ENCODE measurements around the gene FN1.

The FN1 gene

DNA sequence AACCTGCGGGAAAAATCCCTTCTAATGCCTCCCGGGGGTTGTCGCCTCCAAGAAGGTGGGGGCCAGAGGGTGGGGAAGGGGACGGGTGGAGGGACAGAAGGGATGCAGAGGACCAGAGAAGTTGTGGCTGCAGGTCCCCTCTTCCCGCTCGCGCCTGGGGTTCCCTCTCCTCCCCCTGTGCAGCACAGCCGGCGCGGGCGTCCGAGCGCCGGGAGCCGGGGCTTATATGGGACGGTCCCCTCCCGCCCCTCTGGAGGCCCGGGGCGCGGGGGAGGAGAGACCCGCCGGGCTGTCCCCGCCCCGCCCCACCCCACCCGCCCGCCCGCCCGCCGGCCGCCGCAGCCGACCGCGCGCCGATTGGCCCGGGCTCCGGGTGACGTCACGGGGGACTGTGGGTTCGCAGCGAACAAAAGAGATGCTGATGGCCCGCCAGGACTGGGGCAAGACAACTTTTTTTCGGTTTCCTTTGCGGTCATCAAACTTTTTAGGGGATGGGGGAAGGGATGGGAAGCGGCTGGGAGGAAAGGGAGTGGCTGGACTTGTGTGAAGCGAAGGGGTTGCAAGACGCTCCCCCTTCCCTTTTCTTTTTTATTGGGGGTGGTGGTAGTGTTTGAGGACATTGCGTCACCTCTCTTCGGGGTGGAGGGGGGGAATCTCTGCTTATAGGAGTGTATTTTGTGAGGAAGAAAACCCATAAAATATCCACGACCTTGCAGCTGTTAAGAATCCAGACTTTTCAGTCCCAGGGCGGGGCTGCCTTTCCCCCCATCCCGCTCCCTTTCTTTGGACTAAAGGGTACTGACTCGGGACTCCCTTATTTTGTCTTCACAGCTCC lies at the start of gene FN1:
FN1 (minus strand) TSS at position 199 of the 835 bp plus-strand sequence. CDS start 266 bp downstream, outside the sequence.
- DNase-seq (ENCODE audit: low read depth), result peak; percentile 25

DNA sequence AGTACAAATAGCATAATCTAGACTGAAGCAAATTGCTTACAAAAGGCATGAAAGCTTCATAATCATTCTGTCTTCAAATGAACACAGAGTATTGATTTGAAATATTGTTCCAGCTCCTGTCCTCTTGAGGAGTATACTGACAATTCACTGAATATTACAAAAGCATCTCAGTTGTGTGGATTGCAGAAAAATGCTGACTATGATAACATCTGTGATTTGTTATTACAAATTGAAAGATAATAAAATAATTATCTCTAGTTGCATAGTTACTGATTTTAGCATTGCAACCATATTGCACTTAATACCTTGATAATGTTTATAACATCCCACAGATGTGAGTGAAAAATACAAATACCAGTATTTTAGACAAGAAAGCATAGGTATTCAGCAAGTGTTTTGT lies 49.2 kb upstream of the FN1 start:
- no peak for DNase-seq (ENCODE audit: low read depth)

DNA sequence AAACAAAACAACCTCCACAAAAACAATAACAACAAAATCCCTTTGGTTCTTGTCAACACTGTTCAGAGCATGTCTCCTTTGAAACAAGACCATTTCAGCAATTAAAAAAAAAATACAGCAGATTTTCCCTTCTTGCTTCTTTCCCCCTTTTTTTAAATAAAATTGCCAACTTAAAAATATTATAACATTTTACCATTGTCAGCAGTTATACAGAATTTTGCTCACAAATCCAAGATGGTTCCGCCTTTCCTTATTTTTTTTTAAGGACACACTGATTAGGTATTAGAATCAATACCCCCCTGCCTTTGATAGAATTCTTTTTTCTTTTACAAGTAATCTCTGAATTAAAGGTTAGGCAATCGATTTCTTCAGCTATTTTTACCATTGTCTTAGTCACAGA lies 48.7 kb upstream of the FN1 start:
- no peak for DNase-seq (ENCODE audit: low read depth)

DNA sequence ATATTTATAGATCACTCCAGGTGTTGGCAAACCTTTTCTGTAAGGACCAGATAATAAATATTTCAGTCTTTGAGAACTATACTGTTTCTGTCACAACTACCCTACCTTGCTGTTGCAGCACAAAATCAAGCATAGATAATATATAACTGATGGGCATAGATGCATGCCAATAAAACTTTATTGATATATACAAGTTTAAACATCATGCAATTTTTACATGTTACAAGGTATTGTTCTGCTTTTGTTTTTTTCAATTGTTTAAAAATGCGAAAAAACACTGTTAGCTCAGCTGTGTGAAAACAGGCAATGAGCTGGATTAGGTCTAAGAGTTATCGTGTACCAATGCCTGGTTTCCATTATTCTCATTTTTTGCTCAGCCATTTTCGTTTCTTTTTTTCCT lies 47.6 kb upstream of the FN1 start:
- no peak for DNase-seq (ENCODE audit: low read depth)

DNA sequence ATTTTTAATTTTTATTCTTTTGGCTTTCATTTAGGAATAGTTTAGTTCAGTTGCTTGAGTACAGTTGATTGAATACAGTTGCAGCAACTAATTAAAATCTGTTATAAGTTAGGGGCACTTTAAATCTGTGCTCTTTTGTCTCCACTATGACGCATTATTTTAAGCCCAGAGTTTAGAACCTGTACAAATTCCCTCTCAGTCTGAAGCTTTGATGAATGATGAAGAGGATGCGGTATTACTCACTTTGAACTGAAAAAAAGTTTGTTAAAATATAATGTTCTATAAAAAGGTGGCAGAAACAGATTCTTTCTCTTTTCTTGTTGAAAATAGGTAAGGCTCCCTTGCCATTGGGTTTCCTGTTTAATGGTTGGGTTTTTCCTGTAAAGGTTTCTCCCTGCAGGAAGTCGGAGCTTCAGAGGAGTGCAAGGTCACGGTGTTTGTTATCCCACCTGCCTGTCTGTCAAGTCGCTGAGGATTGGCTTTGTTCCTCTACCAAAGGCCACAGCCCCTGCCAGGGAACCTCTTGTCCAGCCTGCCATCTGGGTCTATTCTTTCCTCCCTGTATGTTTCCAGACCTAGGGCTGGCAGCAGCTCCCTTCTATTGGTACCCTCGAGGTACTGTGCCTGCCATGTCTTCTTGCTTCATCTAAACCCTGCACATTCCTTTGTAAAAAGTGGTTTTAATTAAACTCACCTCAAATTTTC lies 43.8 kb upstream of the FN1 start:
- no peak for DNase-seq (ENCODE audit: low read depth)

DNA sequence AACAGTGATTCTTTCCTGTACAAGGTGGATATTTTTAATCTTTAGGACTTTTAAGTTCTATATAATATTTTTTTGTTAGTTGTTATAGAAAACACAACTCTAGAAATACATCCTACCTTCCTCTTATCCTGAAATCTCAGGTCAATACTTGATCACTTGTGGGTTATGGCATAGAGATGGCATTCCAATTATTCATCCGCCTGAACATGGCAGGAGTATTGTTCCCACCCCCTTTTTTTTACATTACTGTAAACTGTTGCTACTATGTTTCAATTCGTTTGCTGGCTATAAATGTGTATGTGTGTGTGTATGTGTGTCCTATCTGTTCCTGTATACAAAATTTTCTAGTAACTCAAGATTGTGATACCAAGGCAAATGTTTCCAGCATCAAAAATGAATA lies 43.3 kb upstream of the FN1 start:
- DNase-seq (ENCODE audit: low read depth), result no peak

DNA sequence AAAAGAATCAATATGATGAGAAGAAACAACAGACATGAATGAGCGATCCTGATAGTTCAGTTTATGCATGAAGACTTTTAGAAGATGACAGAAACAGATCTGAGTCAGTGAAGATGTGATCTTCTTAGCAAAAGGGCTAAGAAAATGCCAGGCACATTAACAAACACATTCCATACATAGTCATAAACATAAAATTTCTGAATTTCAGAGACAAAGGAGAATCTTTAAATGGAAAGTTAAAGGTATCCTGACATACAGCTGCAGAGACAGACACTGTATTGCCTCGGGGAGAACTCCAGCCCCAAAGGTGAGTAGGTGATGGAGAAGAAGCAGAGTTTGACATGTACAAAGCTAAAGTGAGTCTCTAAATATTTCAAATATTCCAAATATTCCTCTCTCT lies 40.6 kb upstream of the FN1 start:
- DNase-seq (ENCODE audit: low read depth), result no peak

DNA sequence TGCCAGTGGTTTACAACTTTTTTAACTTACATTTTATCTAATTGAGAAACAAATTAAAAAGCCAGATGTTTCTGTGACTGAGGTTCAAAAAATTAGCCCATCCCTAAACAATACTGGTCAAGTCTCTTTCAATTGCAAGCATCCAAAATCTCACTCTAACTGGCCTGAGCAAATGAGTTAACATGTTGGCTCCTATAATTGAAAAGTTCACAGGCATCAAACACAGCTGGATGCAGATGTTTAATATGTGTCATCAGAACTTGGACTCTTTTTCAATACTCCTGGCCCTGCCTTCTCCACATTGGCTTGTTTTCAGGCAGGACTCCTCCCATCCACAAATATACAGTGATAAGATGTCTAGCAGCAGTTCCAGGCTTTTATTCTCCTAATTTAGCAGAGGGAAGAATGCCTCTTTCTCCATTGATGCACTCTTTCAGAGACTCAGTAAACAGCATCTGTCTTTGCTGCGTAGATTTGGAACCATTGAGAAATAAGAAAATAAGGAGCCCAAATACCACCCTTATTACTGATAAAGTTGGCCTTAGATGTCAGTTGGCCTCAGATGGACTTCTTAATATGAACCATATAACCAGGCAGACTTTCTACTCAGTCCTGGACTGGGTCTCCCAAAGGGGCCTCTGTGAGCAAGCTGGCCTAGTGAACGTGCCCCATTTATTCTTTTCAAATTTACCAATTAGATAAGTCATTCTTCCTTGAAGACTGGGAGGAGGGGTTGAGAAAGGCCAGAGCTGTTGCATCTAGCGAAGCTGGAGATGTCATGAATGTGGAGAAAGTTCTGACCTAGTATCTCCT lies 30.4 kb upstream of the FN1 start:
- DNase-seq (ENCODE audit: low read depth), result no peak

DNA sequence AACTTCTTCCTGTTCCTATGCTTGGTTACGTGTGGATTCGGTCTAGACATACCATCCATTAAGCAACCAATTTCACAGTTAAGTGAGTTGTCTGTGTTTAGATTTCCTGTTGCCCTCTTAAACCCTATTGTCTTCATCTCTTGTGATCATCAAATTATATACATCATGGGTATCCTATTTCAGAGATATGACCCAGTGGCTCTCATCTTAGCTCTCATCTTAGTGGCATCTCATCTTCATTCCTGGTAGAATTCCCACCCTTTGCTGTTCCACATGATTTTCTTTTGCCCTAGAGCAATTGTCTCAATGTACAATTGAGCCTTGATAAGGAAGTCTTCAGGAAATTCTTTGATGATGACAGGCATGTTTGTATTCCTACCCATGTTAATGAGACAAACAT lies 29.4 kb upstream of the FN1 start:
- no peak for DNase-seq (ENCODE audit: low read depth)

DNA sequence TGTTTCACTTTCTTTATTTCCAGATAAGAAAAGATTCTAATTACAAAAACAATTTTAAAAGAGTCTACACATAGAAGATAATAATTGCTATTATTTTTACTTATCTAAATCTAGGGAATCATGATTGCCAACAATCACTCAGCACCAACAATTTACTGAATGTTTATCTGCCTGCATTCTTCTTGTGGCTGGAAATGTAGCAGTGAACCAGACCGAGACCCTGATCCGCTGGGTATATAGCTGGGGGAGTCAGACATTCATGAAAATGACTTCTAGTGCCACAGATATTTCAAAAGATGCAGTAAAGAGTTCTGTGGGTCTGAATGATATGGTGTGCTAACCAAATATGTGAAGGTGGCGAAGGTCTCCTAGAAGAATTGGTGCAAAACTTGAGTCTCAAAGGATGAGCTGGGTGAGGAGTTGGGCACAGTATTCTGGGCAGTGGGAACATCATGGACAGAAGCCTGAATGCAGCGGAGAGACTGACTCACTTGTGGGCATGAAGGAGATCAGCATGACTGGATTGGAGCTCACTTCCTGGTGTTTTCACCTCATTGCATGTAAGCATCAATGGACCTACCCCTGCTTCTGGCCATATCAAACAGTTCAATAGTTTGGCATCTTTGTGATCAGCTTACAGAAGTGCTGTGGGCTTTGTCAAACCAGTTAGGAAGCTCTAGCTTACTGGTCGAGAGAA lies 26.1 kb upstream of the FN1 start:
- DNase-seq (ENCODE audit: low read depth), result no peak

DNA sequence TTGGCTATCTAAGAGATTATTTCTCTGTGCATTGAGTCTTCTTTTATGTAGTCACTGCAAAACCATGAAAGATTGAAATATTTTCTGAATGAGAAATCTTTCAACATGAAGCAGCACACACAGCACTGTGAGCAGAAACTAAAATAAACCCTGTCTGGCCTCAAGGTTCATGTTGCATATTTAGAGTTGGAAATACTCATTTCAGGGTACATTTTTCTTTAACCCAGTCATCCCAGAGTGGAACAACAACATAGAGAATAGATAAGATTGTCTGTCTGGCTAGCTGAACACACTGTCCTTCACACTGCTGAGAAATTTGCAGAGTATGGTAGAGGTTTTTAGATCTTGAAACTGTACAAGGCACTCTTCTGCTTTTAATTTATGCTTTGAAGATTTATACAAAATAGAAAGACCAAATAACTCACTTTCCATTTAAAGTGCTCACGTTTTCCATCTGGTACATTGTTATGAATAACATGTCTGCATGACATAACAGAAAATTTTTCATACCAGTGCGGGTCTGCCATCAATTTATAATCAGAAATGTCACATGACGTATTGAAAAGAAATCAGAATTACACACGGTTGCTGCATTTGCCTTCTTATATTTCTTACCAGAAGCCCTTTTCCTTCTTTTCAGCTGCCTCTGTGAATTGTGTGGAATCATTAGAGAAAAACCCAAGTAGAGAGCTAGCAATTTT lies 25.0 kb upstream of the FN1 start:
- no peak for DNase-seq (ENCODE audit: low read depth)

DNA sequence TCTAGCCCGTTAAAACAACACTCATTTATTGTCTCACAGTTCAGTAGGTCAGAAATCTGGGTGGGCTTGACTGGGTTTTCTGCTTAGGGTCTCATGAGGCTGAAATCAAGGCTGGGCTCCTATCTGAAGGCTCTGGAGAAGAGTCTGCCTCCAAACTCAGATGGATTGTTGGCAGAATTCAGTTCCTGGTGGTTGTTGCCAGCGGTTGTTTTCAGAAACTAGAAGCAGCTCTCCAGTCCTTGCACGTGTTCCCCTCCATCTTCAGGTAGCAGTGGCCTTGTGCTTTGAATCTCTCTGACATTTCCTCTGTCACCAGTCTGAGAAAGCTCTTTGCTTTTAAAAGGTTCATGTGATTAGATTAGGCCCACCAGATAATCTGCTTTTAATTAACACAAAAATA lies 20.1 kb upstream of the FN1 start:
- DNase-seq (ENCODE audit: low read depth), result no peak

DNA sequence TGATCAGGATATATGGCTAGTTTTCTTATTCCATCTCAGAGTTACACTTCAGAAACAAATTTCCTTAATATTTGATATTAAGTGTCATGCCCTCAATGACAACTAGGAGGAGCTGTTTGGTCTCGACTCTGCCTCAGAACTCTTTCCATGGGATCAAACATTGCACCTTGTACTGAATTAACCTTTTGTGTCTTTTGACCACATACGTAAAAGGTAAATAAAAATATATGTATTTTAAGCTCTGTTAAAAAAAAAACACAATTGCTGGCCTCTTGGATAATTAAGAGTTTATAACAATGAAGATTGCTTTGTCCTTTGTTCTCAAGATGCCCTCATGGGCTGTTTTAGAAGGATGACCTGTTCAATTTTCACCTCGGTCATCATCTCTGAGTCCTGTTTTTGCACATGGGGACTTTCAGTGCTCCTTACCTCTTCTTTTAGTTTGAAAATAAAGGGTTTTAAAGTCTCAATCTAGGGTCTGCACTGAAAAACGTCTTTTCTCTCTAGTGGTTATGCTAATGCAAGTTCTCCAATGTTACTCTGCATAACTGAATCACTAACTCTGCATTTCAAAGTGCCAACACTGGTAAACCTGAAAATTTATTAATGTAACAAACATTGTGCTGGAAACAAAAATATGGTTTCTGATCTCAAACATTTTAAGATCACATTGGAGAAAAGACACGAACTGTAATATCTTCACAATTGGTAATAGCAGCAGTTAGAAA lies 18.8 kb upstream of the FN1 start:
- DNase-seq (ENCODE audit: low read depth), result no peak

DNA sequence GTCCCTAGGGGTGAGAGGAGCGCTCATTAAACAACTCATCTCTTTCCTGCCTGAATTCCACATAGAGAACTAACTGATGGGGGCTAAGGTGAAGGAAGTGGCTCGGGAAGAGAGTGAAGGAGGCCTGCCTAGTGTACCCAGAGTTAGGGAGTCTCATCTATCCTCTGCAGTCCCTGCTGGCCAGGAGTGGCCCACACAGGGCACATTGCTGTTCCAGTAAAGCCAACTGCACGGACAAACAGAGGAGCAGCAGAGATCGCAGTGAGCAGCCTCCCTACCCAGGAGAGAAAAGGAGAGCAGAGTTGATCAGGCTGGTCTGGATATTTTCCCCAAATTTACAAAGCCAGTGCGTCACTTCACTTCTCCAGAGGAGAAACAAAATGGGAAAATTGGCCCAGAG lies 16.9 kb upstream of the FN1 start:
- no peak for DNase-seq (ENCODE audit: low read depth)

DNA sequence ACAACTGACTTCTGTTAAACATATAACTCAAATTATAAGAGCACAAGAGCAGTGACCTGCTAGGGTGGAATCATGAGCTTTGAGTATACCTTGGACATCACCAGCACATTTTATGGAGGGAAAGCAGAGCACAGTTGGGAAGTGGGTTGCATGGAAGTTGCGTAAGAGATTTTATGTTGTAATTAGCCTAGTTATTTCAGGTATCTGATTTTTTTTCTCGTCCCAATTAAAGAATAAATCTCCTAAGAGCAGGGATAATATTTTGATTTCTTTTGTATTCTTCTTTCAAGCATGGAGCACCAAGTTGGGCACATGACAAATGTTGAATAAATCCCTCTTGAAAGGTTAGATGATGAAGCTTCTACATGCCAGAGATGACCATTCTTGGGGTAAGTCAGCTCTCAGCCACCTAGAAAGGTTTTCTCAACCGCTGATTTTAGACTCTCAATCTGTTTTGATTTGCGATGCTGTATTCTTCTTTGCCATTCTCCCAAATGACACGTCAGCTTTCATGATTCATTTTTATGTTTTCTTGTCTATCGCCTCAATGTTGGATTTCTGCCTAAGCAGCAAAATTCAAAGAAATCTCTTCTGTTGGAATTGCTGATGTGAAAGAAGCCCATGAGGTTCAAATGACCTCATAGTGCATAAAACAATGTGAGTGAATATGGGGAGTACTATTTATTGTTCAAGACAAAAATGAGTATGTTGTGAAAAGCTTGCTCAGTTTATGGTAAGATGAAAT lies 15.3 kb upstream of the FN1 start:
- no peak for DNase-seq (ENCODE audit: low read depth)

DNA sequence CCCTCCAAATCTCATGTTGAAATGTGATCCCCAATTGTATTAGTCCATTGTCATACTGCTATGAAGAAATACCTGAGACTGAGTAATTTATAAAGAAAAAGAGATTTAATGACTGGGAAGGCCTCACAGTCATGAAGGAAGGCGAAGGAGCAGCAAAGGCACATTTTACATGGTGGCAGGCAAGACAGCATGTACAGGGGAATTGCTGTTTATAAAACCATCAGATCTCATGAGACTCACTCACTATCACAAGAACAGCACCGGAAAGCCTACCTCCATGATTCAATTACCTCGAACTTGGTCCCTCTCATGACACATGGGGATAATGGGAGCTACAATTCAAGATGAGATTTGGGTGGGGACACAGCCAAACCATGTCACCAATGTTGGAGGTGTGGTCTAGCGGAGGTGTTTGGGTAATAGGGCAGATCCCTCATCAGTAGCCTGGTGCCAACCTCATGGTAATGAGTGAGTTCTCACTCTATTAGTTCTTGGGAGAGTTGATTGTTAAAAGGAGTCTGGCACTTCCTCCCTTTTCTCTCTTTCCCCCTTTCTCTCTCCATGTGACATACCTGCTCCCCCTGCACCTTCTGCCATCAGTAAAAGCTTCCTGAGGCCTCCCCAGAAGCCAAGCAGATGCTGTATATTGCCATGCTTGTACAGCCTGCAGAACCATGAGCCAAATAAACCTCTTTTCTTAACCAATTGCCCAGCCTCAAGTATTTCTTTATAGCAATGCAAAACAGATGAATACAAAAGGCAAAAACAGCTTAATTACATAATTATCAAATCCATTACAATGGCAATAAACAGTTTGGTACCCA lies 14.5 kb upstream of the FN1 start:
- no peak for DNase-seq (ENCODE audit: low read depth)

DNA sequence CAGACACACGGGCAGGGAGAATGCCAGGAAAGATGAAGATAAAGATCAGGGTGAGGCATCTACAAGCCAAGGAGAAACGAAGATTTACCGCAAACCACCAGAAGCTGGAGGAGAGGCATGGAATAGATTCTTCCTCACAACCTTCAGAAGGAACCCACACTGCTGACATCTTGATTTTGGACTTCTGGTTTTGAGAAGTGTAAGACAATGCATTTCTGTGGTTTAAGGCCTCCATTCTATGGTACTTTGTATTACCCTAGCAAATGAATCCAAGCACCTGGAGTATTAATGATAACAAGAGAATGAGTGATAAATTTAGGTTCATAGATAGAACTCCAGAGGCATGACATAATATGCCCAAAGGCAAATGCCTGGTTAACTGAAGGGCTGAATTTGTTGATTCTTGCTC lies 11.8 kb upstream of the FN1 start:
- no peak for DNase-seq (ENCODE audit: low read depth)

DNA sequence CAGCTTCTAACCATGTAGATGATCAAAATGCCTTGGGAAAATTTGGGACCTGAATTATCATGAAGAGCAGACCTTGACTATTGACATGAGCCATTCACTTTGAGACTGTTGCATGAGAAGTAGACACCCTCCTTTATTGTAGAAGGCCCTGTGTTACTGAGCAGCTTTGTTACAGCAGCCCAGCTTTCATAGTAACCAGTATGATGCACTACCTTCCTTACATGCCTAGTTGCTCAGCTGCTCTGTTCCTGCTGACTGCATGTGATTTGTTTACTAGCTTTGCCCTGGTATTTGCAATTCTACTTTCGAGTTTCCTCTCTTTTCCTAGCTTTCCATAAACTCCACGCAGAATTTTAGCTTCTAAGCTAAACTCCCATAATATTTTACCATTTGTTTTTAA lies 11.2 kb upstream of the FN1 start:
- DNase-seq (ENCODE audit: low read depth), result no peak

DNA sequence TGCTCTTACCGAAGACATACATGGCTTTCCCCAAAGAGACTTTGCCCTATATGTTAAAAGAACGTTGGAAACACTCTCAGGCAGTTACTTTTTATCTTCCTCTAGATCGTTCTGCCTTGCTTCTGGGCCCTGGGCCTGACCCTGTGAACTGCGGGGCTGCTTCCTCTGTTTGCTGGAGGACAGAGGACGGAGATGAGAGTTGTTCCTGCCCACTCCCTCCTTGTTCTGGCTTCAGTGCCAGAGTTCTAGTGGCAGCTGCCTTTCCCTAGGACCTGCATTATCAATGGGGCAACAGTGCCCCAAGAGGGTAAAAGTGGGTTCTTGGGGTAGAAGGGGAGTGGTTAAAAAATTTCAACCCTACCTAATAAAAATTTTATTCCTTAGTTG lies 6.5 kb upstream of the FN1 start:
- no peak for DNase-seq (ENCODE audit: low read depth)
